Peyer's patch (tissue), 4 donors: Measurements from ENCODE around the gene COL4A1. TPM values are rescaled to one million over a fixed set of nuclear protein-coding genes. Genes with fewer than 3 reads are reported as not detected.

ENCODE experiments used
- DNase-seq, 3 donors: peaks; one replicate each; pipeline ENCODE4 v3.0.0-alpha.2; 2017 to 2019
- H3K27ac ChIP-seq, 4 donors: fragments of 200-600 bp; sonication (generic); one replicate each; pipeline ENCODE4 v1.5.1; 2016 to 2019
- H3K27me3 ChIP-seq, 2 donors: fragments of 200-600 bp; sonication (generic); one replicate each; pipeline ENCODE4 v1.5.1; 2019
- H3K36me3 ChIP-seq, 3 donors: fragments of 200-600 bp; sonication (generic); one replicate each; pipeline ENCODE4 v1.5.1; 2016 to 2019
- H3K4me1 ChIP-seq, 4 donors: fragments of 200-600 bp; sonication (generic); one replicate each; pipeline ENCODE4 v1.5.1; 2016 to 2019
- H3K4me3 ChIP-seq, 4 donors: fragments of 200-600 bp; sonication (generic); 1 replicate in 3 of 4; 2 replicates in 1 of 4; pipeline ENCODE4 v1.5.1; 2016 to 2019; ENCODE audit warnings: mild to moderate bottlenecking in 1 of 4
- H3K9me3 ChIP-seq, 4 donors: fragments of 200-600 bp; sonication (generic); one replicate each; pipeline ENCODE4 v1.5.1; 2016 to 2019; ENCODE audit warnings: mild to moderate bottlenecking in 1 of 4
- CTCF ChIP-seq, 6 experiments: fragments of 450-650 bp in 4 of 6; fragments of 200-600 bp in 2 of 6; sonication (generic) in 1 of 6; IDR thresholded peaks; one replicate each; pipeline ENCODE4 v1.5.1; 2017 to 2019; ENCODE audit warnings: antibody characterized with exemption in 6 of 6, mild to moderate bottlenecking in 3 of 6, moderate library complexity in 1 of 6
- POLR2A ChIP-seq, 2 donors: fragments of 450-650 bp; IDR thresholded peaks; one replicate each; pipeline ENCODE4 v1.5.1; 2017; ENCODE audit warnings: antibody characterized with exemption in 2 of 2, mild to moderate bottlenecking in 2 of 2, moderate library complexity in 2 of 2
- total RNA-seq, 4 donors: library from RNA; depleted of rRNA; stranded (reverse); fragments of >200 nt; gene quantifications; one replicate each; pipeline ENCODE4 v1.1.0, GENCODE V29; 2016

COL4A1 gene
- total RNA-seq, 4 donors from 2014 or later, result 28.0 to 69.3 (median 36.3) TPM

GRCh38 chr13:110283736-110284517 is 23.0 kb downstream of the COL4A1 start:
- peak overlapping the region in 1 of 4 donors; percentile 22 for H3K27ac ChIP-seq
- H3K27me3 ChIP-seq, result no peaks in the 10 kb centered on the region
- no peaks in the 10 kb centered on the region for H3K36me3 ChIP-seq
- H3K4me1 ChIP-seq, result peaks cover 0 to 23% (median 0%) of the 10 kb centered on the region in 4 donors
- TF ChIP-seq CTCF (IDR thresholded peaks at IDR 0.05) (no peak), POLR2A (IDR thresholded peaks at IDR 0.05) (no peak)
- peak in 1 of 3 donors; percentile 21 for DNase-seq
- H3K4me3 ChIP-seq, result no peak overlapping the region
- no peaks in the 10 kb centered on the region for H3K9me3 ChIP-seq

- Histone ChIP-seq H3K27ac (peak overlapping the region in 1 of 4 donors; percentile 26), H3K27me3 (no peaks in the 10 kb centered on the region), H3K9me3 (no peaks in the 10 kb centered on the region), H3K4me3 (no peak overlapping the region), H3K36me3 (no peaks in the 10 kb centered on the region), H3K4me1 (peaks cover 0 to 25% (median 0%) of the 10 kb centered on the region in 4 donors)
- no peak for TF ChIP-seq POLR2A (IDR thresholded peaks at IDR 0.05)
- TF ChIP-seq CTCF (IDR thresholded peaks at IDR 0.05), result no peak
- DNase-seq, result no peak
These were observed 24.6 kb downstream of the COL4A1 start for GRCh38 chr13:110282316-110282841.

GRCh38 chr13:110281736-110282135 is 25.2 kb downstream of the COL4A1 start:
- H3K4me1 ChIP-seq, result peaks cover 0 to 21% (median 0%) of the 10 kb centered on the region in 4 donors
- DNase-seq, result no peak

GRCh38 chr13:110280985-110281688 is 25.8 kb downstream of the COL4A1 start:
- TF ChIP-seq CTCF (IDR thresholded peaks at IDR 0.05) (no peak), POLR2A (IDR thresholded peaks at IDR 0.05) (no peak)
- Histone ChIP-seq H3K36me3 (no peaks in the 10 kb centered on the region), H3K27me3 (no peaks in the 10 kb centered on the region), H3K9me3 (no peaks in the 10 kb centered on the region), H3K4me3 (no peak overlapping the region), H3K4me1 (peaks cover 0 to 18% (median 0%) of the 10 kb centered on the region in 4 donors), H3K27ac (peak overlapping the region in 1 of 4 donors; percentile 26)
- no peak for DNase-seq

More at GRCh38 chr13:110281736-110282135, 25.2 kb downstream of the COL4A1 start:
- Histone ChIP-seq H3K9me3 (no peaks in the 10 kb centered on the region), H3K27me3 (no peaks in the 10 kb centered on the region), H3K4me3 (no peak overlapping the region), H3K36me3 (no peaks in the 10 kb centered on the region), H3K27ac (peak overlapping the region in 1 of 4 donors; percentile 26)
- TF ChIP-seq CTCF (IDR thresholded peaks at IDR 0.05) (no peak), POLR2A (IDR thresholded peaks at IDR 0.05) (no peak)

- Histone ChIP-seq H3K4me1 (peaks cover 0 to 22% (median 0%) of the 10 kb centered on the region in 4 donors), H3K36me3 (no peaks in the 10 kb centered on the region), H3K27me3 (no peaks in the 10 kb centered on the region), H3K9me3 (no peaks in the 10 kb centered on the region), H3K27ac (peak overlapping the region in 1 of 4 donors; percentile 26), H3K4me3 (no peak overlapping the region)
- TF ChIP-seq CTCF (IDR thresholded peaks at IDR 0.05) (no peak), POLR2A (IDR thresholded peaks at IDR 0.05) (no peak)
- DNase-seq, result no peak
These were observed 26.6 kb downstream of the COL4A1 start for GRCh38 chr13:110280231-110280813.
